H1 (cell line): ENCODE measurements around the gene OPN1SW. TPM values are rescaled to one million over a fixed set of nuclear protein-coding genes. Genes with fewer than 3 reads are reported as not detected.

ENCODE experiments used
- CTCF ChIA-PET: fragments of 300-600 bp; sonication (Branson Sonifier 250); formaldehyde crosslinking; loops from one replicate; lab custom pipeline; 2021; ENCODE audit not compliant: partially characterized antibody; lab: Charles Lee
- POLR2A ChIA-PET: fragments of 300-600 bp; sonication (Branson Sonifier 250); formaldehyde crosslinking; loops from one replicate; lab custom pipeline; 2021; ENCODE audit warnings: inconsistent platforms; ENCODE audit not compliant: partially characterized antibody; lab: Charles Lee
- DNase-seq, 2 experiments: peaks; one replicate each; pipeline versions ENCODE4 v3.0.0 to v3.0.0-alpha.2; 2010 to 2022; ENCODE audit warnings: low spot score in 2 of 2, low read depth in 1 of 2, mixed read lengths in 1 of 2
- FAIRE-seq: peaks from 2 replicates; lab custom pipeline; 2011; peaks lifted over from hg19 to GRCh38; lab: Jason Lieb, UNC
- H2AFZ ChIP-seq: 2 replicates; pipeline ENCODE4 v1.8.1; 2012; ENCODE audit warnings: low read length, inconsistent platforms
- H2AK5ac ChIP-seq: 2 replicates; pipeline ENCODE4 v1.6.1; 2013; ENCODE audit warnings: low read depth, low read length
- H2BK120ac ChIP-seq: replicated peaks from 2 replicates; pipeline ENCODE3; 2013; ENCODE audit warnings: low read depth, low read length, inconsistent platforms
- H2BK12ac ChIP-seq: 2 replicates; pipeline ENCODE4 v1.6.1; 2013; ENCODE audit warnings: low read depth, low read length
- H2BK15ac ChIP-seq: 2 replicates; pipeline ENCODE4 v1.6.1; 2013; ENCODE audit warnings: low read length
- H2BK20ac ChIP-seq: 2 replicates; pipeline ENCODE4 v1.6.1; 2013; ENCODE audit warnings: low read length
- H2BK5ac ChIP-seq: 2 replicates; pipeline ENCODE4 v1.6.1; 2013; ENCODE audit warnings: low read depth, low read length
- H3K14ac ChIP-seq: 2 replicates; pipeline ENCODE4 v1.6.1; 2013; ENCODE audit warnings: inconsistent platforms; ENCODE audit not compliant: insufficient read length
- H3K18ac ChIP-seq: 2 replicates; pipeline ENCODE4 v1.6.1; 2013; ENCODE audit warnings: low read length; ENCODE audit errors: extremely low read depth
- H3K23ac ChIP-seq: 2 replicates; pipeline ENCODE4 v1.6.1; 2013; ENCODE audit warnings: inconsistent platforms; ENCODE audit not compliant: insufficient read length
- H3K23me2 ChIP-seq: 2 replicates; pipeline ENCODE4 v1.6.1; 2013; ENCODE audit warnings: low read depth, low read length
- H3K27ac ChIP-seq: 2 replicates; pipeline ENCODE4 v1.6.1; 2011; ENCODE audit warnings: low read depth, low read length, inconsistent platforms
- H3K27me3 ChIP-seq, 4 experiments: replicated peaks in 1 of 4; 1 replicate in 1 of 4; 2 replicates in 3 of 4; pipeline versions ENCODE4 v1.6.1 to v1.8.1; 2011 to 2013; ENCODE audit warnings: low read length in 3 of 4, mild to moderate bottlenecking in 3 of 4, inconsistent platforms in 2 of 4, mixed read lengths in 2 of 4, moderate library complexity in 1 of 4; ENCODE audit not compliant: control insufficient read depth in 3 of 4, insufficient read depth in 3 of 4; ENCODE audit errors: extremely low read depth in 1 of 4
- H3K36me3 ChIP-seq, 4 experiments: 2 replicates each; pipeline versions ENCODE4 v1.6.1 to v1.8.1; 2011 to 2013; ENCODE audit warnings: mild to moderate bottlenecking in 4 of 4, low read length in 3 of 4, moderate library complexity in 2 of 4, control low read depth in 1 of 4, inconsistent platforms in 1 of 4; ENCODE audit not compliant: insufficient read depth in 4 of 4, control insufficient read depth in 2 of 4
- H3K4ac ChIP-seq: replicated peaks from 2 replicates; pipeline ENCODE3; 2013; ENCODE audit warnings: low read length, low read depth, mixed read lengths, inconsistent platforms; ENCODE audit not compliant: insufficient read length
- H3K4me1 ChIP-seq, 4 experiments: replicated peaks in 1 of 4; 1 replicate in 1 of 4; 2 replicates in 3 of 4; pipeline versions ENCODE4 v1.6.1 to v1.8.1; 2011 to 2013; ENCODE audit warnings: low read length in 3 of 4, inconsistent platforms in 2 of 4, mixed read lengths in 1 of 4; ENCODE audit not compliant: insufficient read depth in 4 of 4, control insufficient read depth in 3 of 4
- H3K4me2 ChIP-seq, 2 experiments: 2 replicates each; pipeline versions ENCODE4 v1.6.1 to v1.8.1; 2011 to 2013; ENCODE audit warnings: low read depth in 2 of 2, low read length in 2 of 2, control low read depth in 1 of 2, inconsistent platforms in 1 of 2, mild to moderate bottlenecking in 1 of 2; ENCODE audit not compliant: insufficient read depth in 1 of 2
- H3K4me3 ChIP-seq, 4 experiments: fragments of 200-600, 300-600 bp in 1 of 4; sonication (generic), shearing (Covaris generic), sonication (Bioruptor Twin) in 1 of 4; 2 replicates each; pipeline versions ENCODE4 v1.5.1 to v1.8.1; 2011 to 2016; ENCODE audit warnings: low read length in 4 of 4, low read depth in 3 of 4, control low read depth in 2 of 4, inconsistent platforms in 2 of 4, mild to moderate bottlenecking in 2 of 4, mixed read lengths in 1 of 4, moderate library complexity in 1 of 4; ENCODE audit not compliant: insufficient read depth in 2 of 4; ENCODE audit errors: extremely low read depth in 1 of 4
- H3K56ac ChIP-seq: replicated peaks from 2 replicates; pipeline ENCODE3; 2013; ENCODE audit warnings: low read depth, mild to moderate bottlenecking, mixed read lengths, low read length, inconsistent platforms; ENCODE audit not compliant: insufficient read length
- H3K79me1 ChIP-seq: 2 replicates; pipeline ENCODE4 v1.6.1; 2013; ENCODE audit warnings: low read depth, low read length, control low read depth
- H3K79me2 ChIP-seq, 2 experiments: 2 replicates each; pipeline versions ENCODE4 v1.6.1 to v1.8.1; 2012 to 2013; ENCODE audit warnings: low read length in 2 of 2, mild to moderate bottlenecking in 2 of 2, inconsistent platforms in 1 of 2; ENCODE audit not compliant: insufficient read depth in 2 of 2, control insufficient read depth in 1 of 2
- H3K9ac ChIP-seq, 4 experiments: replicated peaks in 1 of 4; 1 replicate in 1 of 4; 2 replicates in 3 of 4; pipeline versions ENCODE4 v1.6.1 to v1.8.1; 2011 to 2013; ENCODE audit warnings: low read depth in 3 of 4, low read length in 3 of 4, control low read depth in 2 of 4, mild to moderate bottlenecking in 2 of 4, moderate library complexity in 2 of 4, inconsistent platforms in 1 of 4; ENCODE audit errors: extremely low read depth in 1 of 4
- H3K9me3 ChIP-seq, 2 experiments: 2 replicates each; pipeline versions ENCODE4 v1.6.1 to v1.8.1; 2012 to 2013; ENCODE audit warnings: mild to moderate bottlenecking in 2 of 2, moderate library complexity in 2 of 2, control low read depth in 1 of 2, inconsistent platforms in 1 of 2, low read depth in 1 of 2, low read length in 1 of 2, mixed read lengths in 1 of 2; ENCODE audit not compliant: insufficient read depth in 2 of 2
- H4K20me1 ChIP-seq, 2 experiments: replicated peaks in 1 of 2; 2 replicates each; pipeline versions ENCODE3 to v1.8.1; 2011 to 2013; ENCODE audit warnings: inconsistent platforms in 2 of 2, low read length in 2 of 2, mild to moderate bottlenecking in 1 of 2; ENCODE audit not compliant: insufficient read depth in 2 of 2, control insufficient read depth in 1 of 2
- H4K5ac ChIP-seq: 2 replicates; pipeline ENCODE4 v1.6.1; 2013; ENCODE audit warnings: low read length, low read depth, mixed read lengths, inconsistent platforms; ENCODE audit not compliant: insufficient read length
- H4K8ac ChIP-seq: 2 replicates; pipeline ENCODE4 v1.8.0; 2013; ENCODE audit warnings: mild to moderate bottlenecking, moderate library complexity, low read length, inconsistent platforms; ENCODE audit not compliant: insufficient read depth; ENCODE audit errors: extremely low read depth
- H4K91ac ChIP-seq: replicated peaks from 2 replicates; pipeline ENCODE3; 2013; ENCODE audit warnings: low read length, mixed read lengths, inconsistent platforms; ENCODE audit not compliant: insufficient read length
- NANOG ChIP-seq: IDR thresholded peaks from 2 replicates; pipeline ENCODE4 v1.6.1; 2011; ENCODE audit warnings: low read length, low read depth, mild to moderate bottlenecking, inconsistent platforms; ENCODE audit not compliant: insufficient read depth, poor library complexity, severe bottlenecking
- RAD21 ChIP-seq, 2 experiments: IDR thresholded peaks in 1 of 2; conservative IDR thresholded peaks in 1 of 2; 2 replicates each; pipeline ENCODE4 v1.6.1; 2011; ENCODE audit warnings: low read depth in 2 of 2, low read length in 2 of 2, improper control_type of control experiment in 1 of 2, inconsistent platforms in 1 of 2, mild to moderate bottlenecking in 1 of 2, moderate library complexity in 1 of 2
- RXRA ChIP-seq: IDR thresholded peaks from 2 replicates; pipeline ENCODE4 v1.6.1; 2011; ENCODE audit warnings: low read depth, mild to moderate bottlenecking, low read length, moderate library complexity; ENCODE audit not compliant: insufficient read depth
- WGBS, 2 experiments: shearing (Covaris generic) in 1 of 2; methylation state at CpG; one replicate each; pipeline versions ENCODE4 v1.1.6 to v1.1.7; 2013 to 2015; ENCODE audit warnings: low lambda C conversion rate in 2 of 2, mixed read lengths in 2 of 2, inconsistent platforms in 1 of 2, low coverage in 1 of 2, missing lambda C conversion rate in 1 of 2; ENCODE audit not compliant: insufficient replicate concordance in 2 of 2, insufficient coverage in 1 of 2, insufficient read length in 1 of 2; ENCODE audit errors: extremely low coverage in 1 of 2, missing lambda C conversion rate in 1 of 2; 5-methylcytosine and 5-hydroxymethylcytosine counted together
- polyA plus RNA-seq, 7 experiments: library from polyadenylated mRNA; depleted of rRNA in 3 of 7; stranded (reverse) in 5 of 7; unstranded in 2 of 7; fragments of >200 nt in 5 of 7; fragments of 200-250 nt in 2 of 7; gene quantifications; 1 replicate in 5 of 7; 2 replicates in 1 of 7; 4 replicates in 1 of 7; pipeline versions ENCODE4 v1.2.1 to v1.2.3, GENCODE V29; 2011 to 2013; ENCODE audit warnings: missing spikeins in 2 of 7, mixed read lengths in 2 of 7
- total RNA-seq: library from RNA; stranded (reverse); fragmentation: NEBNext Ultra II Directional; extraction: Animal tissue kit (Norgen Biotek cat#: 25700); gene quantifications from 2 replicates; pipeline ENCODE4 v1.2.1, GENCODE V29; 2021

OPN1SW gene
- total and polyA plus RNA-seq, 2 of the 8 experiments (the other 6 are each of a cell fraction or from before 2014, with no cell fraction given), result not detected

- H3K9me3 ChIP-seq, result no peaks in the 10 kb centered on the region
- no peak overlapping the region for H3K56ac ChIP-seq
- H3K18ac ChIP-seq, result no peak overlapping the region
- POLR2A ChIA-PET, result no interaction called here
- peaks cover 1 to 49% of the 10 kb centered on the region in 2 experiments; a peak in 3 of 4 replicates for H3K79me2 ChIP-seq
- no peak overlapping the region for H4K5ac ChIP-seq
- CTCF ChIA-PET, result no interaction called here
- H2BK20ac ChIP-seq, result no peak overlapping the region
- H3K79me1 ChIP-seq, result peaks cover 7% of the 10 kb centered on the region
- no peak overlapping the region for H2AK5ac ChIP-seq
- H3K23me2 ChIP-seq, result no peaks in the 10 kb centered on the region
- no peak overlapping the region for H3K4me3 ChIP-seq
- H3K36me3 ChIP-seq, result peaks cover 17 to 93% (median 49%) of the 10 kb centered on the region in 4 experiments
- no peak overlapping the region for H2BK5ac ChIP-seq
- H3K9ac ChIP-seq, result no peak overlapping the region
- DNase-seq (no peak), FAIRE-seq (no peak)
- H2AFZ ChIP-seq, result no peak overlapping the region
- no peak overlapping the region for H4K91ac ChIP-seq
- no peak overlapping the region for H3K23ac ChIP-seq
- peaks cover 10 to 16% of the 10 kb centered on the region in 2 experiments for H4K20me1 ChIP-seq
- H3K14ac ChIP-seq, result no peak overlapping the region
- H3K4ac ChIP-seq, result no peak overlapping the region
- H2BK12ac ChIP-seq, result no peak overlapping the region
- no peak overlapping the region for H2BK120ac ChIP-seq
- H3K4me2 ChIP-seq, result no peak overlapping the region
- H3K27me3 ChIP-seq, result no peaks in the 10 kb centered on the region
- no peak overlapping the region for H4K8ac ChIP-seq
- H2BK15ac ChIP-seq, result no peak overlapping the region
- WGBS, 2 experiments, result 93% methylated on average over 1 of the region's 1 CpG; no CpG with 5 or more reads in 1 of the 2 experiments
- no peaks in the 10 kb centered on the region for H3K4me1 ChIP-seq
- no peak overlapping the region for H3K27ac ChIP-seq
- TF ChIP-seq RAD21 (IDR thresholded peaks at IDR 0.05 in 1 of 2, conservative IDR thresholded peaks at IDR 0.05 in 1 of 2; ENCODE audit: low read depth in 2 of 2, low read length in 2 of 2) (no peak), NANOG (no peak), RXRA (no peak)
Observed at GRCh38 chr7:128752251-128752650, 23.3 kb downstream of the OPN1SW start.
